ENCODE results near the gene MACROD2. TPM values are rescaled to one million over a fixed set of nuclear protein-coding genes. Genes with fewer than 3 reads are reported as not detected.

MACROD2 gene
- total and polyA plus RNA-seq, 2 donors (not counting 1 experiment from before 2014, with no cell fraction given): 5.3 to 6.7 TPM

- CTCF ChIA-PET: no interaction called here
- Mint-ChIP-seq H3K27ac (no peak overlapping the region), H3K9me3 (ENCODE audit: insufficient read depth) (no peaks in the 10 kb centered on the region), H3K4me3 (no peak overlapping the region), H3K27me3 (peaks cover 8% of the 10 kb centered on the region), H3K4me1 (no peaks in the 10 kb centered on the region)
- Histone ChIP-seq H3K4me3 (ENCODE audit: control extremely low read depth in 1 of 5, extremely low read depth in 1 of 5, insufficient read depth in 1 of 5, low read depth in 2 of 5, low read length in 4 of 5) (no peak overlapping the region), H2AFZ (ENCODE audit: insufficient read depth, low read depth, low read length, poor library complexity, severe bottlenecking) (no peak overlapping the region), H4K20me1 (ENCODE audit: control insufficient read depth, insufficient read depth, low read length, poor library complexity, severe bottlenecking) (no peaks in the 10 kb centered on the region), H3K9me3 (ENCODE audit: control extremely low read depth in 1 of 3, control insufficient read depth in 2 of 3, insufficient read depth in 1 of 3, low read length in 2 of 3) (no peaks in the 10 kb centered on the region), H3K27ac (ENCODE audit: low read length in 2 of 2) (no peak overlapping the region), H3K9ac (ENCODE audit: low read length) (no peak overlapping the region), H3K79me2 (ENCODE audit: control insufficient read depth, insufficient read depth, low read length) (no peaks in the 10 kb centered on the region), H3K4me2 (replicated peaks; ENCODE audit: low read depth, low read length, poor library complexity, severe bottlenecking) (no peak overlapping the region), H3K4me1 (ENCODE audit: control insufficient read depth in 2 of 2, insufficient read depth in 2 of 2, low read length in 2 of 2) (no peaks in the 10 kb centered on the region), H3K36me3 (replicated peaks in 1 of 2; ENCODE audit: control extremely low read depth in 1 of 2, control insufficient read depth in 1 of 2, extremely low read depth in 1 of 2, insufficient read depth in 2 of 2, low read length in 1 of 2) (no peaks in the 10 kb centered on the region), H3K27me3 (replicated peaks in 1 of 4; ENCODE audit: control extremely low read depth in 1 of 4, control insufficient read depth in 3 of 4, insufficient read depth in 4 of 4, low read length in 3 of 4) (no peaks in the 10 kb centered on the region)
- ATAC-seq (ENCODE audit: low read depth) (no peak), DNase-seq (no peak)
- intact Hi-C loops (cut with micrococcal nuclease): no loop called here
- TF ChIP-seq CTCF (IDR thresholded peaks at IDR 0.05): no peak
- no peak for TF ChIP-seq EZH2 (IDR thresholded peaks at IDR 0.05; ENCODE audit: borderline replicate concordance, insufficient read depth, low read depth, low read length, poor library complexity, severe bottlenecking)
- no CpG with 5 or more reads among the region's 1 CpG for WGBS (ENCODE audit: insufficient coverage)
- POLR2A ChIA-PET: no interaction called here
Observed at GRCh38 chr20:14727485-14728150, 732.3 kb downstream of the MACROD2 start.

GRCh38 chr20:14729390-14729789 is 734.1 kb downstream of the MACROD2 start:
- intact Hi-C loops (cut with micrococcal nuclease): no loop called here
- WGBS (ENCODE audit: insufficient coverage): no CpG with 5 or more reads among the region's 3 CpGs

More at GRCh38 chr20:14729390-14729789, 734.1 kb downstream of the MACROD2 start:
- Histone ChIP-seq H3K4me2 (replicated peaks; ENCODE audit: low read depth, low read length, poor library complexity, severe bottlenecking) (no peak overlapping the region), H2AFZ (ENCODE audit: insufficient read depth, low read depth, low read length, poor library complexity, severe bottlenecking) (no peak overlapping the region), H3K4me1 (ENCODE audit: control insufficient read depth in 2 of 2, insufficient read depth in 2 of 2, low read length in 2 of 2) (no peaks in the 10 kb centered on the region), H3K9ac (ENCODE audit: low read length) (no peak overlapping the region), H4K20me1 (ENCODE audit: control insufficient read depth, insufficient read depth, low read length, poor library complexity, severe bottlenecking) (no peaks in the 10 kb centered on the region), H3K79me2 (ENCODE audit: control insufficient read depth, insufficient read depth, low read length) (no peaks in the 10 kb centered on the region), H3K27me3 (replicated peaks in 1 of 4; ENCODE audit: control extremely low read depth in 1 of 4, control insufficient read depth in 3 of 4, insufficient read depth in 4 of 4, low read length in 3 of 4) (no peaks in the 10 kb centered on the region), H3K9me3 (ENCODE audit: control extremely low read depth in 1 of 3, control insufficient read depth in 2 of 3, insufficient read depth in 1 of 3, low read length in 2 of 3) (peaks cover 0 to 4% (median 0%) of the 10 kb centered on the region in 3 donors), H3K4me3 (ENCODE audit: control extremely low read depth in 1 of 5, extremely low read depth in 1 of 5, insufficient read depth in 1 of 5, low read depth in 2 of 5, low read length in 4 of 5) (no peak overlapping the region), H3K36me3 (replicated peaks in 1 of 2; ENCODE audit: control extremely low read depth in 1 of 2, control insufficient read depth in 1 of 2, extremely low read depth in 1 of 2, insufficient read depth in 2 of 2, low read length in 1 of 2) (no peaks in the 10 kb centered on the region), H3K27ac (ENCODE audit: low read length in 2 of 2) (no peak overlapping the region)
- DNase-seq (no peak), ATAC-seq (ENCODE audit: low read depth) (no peak)
- Mint-ChIP-seq H3K27ac (no peak overlapping the region), H3K27me3 (peaks cover 8% of the 10 kb centered on the region), H3K4me3 (no peak overlapping the region), H3K9me3 (ENCODE audit: insufficient read depth) (no peaks in the 10 kb centered on the region), H3K4me1 (no peaks in the 10 kb centered on the region)
- no peak for TF ChIP-seq CTCF (IDR thresholded peaks at IDR 0.05)
- TF ChIP-seq EZH2 (IDR thresholded peaks at IDR 0.05; ENCODE audit: borderline replicate concordance, insufficient read depth, low read depth, low read length, poor library complexity, severe bottlenecking): no peak
- CTCF ChIA-PET: no interaction called here
- POLR2A ChIA-PET: no interaction called here
